T-helper 2 cell treated with Interferon-gamma antibody and Interleukin-4, amounts not matched to agents 100 ng/mL and 5 ng/mL, for 36 hours (primary cell): ENCODE results near the gene ITPR3. TPM values are rescaled to one million over a fixed set of nuclear protein-coding genes. Genes with fewer than 3 reads are reported as not detected.

Experiments used
- intact Hi-C: fragments of 100-400 bp; cut with micrococcal nuclease; formaldehyde crosslinking; loops from one replicate; pipeline ENCODE4 v1.15.1; 2023
- total RNA-seq: library from RNA; stranded (reverse); gene quantifications from 2 replicates; pipeline ENCODE4 v1.2.3, GENCODE V29; 2022

Gene ITPR3
- total RNA-seq, 1 donor from 2014 or later, result 48.9 TPM

DNA sequence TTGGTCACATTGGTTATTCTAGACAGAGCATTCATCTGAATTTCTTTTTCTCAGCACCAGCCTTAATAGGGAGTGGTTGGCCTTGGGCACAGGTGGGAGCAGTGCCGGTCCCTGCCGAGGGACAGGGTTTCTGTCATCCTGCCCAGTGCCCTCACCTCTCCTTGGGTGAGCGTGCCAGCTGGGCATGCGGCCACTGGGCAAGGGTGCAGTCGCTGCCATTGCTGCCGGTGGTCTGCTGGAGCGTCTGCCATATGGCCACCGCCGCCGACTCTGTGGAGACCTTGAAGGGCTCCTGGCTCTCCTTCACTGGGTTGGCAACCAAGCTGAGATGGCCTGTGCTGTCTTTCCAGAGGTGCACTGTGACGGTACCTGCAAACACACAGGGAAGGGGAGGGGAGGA is 106.8 kb downstream of the ITPR3 start:
- intact Hi-C loops, result no loop called here

DNA sequence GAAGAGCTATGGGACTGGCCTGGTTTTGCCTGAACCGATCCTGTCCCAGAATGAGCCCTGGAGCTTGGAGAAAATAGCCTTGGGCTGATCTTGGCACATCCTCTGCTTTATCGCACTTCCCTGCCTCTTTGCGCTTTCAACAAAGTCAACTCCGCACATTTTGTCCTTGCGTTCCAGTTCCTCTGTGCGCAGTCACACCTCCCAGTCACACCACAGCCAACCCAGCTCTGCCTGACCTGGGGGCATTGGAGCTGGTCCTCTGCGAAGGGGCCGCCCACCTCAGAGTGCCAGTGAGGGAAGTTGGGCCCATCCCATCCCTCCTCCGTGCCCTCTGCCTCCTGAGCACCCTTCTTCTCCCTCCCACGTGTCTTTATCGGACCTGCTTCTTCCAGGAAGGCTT is 107.3 kb downstream of the ITPR3 start:
- intact Hi-C loops, result no loop called here

DNA sequence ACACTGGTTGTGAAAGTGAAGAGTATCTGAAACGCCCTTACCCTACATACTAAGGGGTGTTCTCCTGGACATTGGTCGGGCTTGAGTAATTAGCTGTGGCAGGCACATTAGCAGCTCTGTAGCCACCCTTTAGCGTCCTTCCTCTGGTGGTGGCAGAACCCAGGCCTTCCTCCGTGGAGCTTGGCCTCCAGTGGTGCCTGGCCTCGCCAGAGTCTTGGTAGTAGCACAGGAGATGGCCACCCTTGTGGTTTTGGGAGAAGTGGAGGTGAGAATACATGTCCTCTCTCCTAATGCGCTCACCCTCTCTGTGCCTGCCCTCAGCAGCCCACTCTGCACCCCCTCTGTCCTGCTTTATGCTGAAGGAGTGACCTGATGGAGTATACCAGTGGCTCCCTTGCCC is 107.9 kb downstream of the ITPR3 start:
- intact Hi-C loops, result no loop called here

DNA sequence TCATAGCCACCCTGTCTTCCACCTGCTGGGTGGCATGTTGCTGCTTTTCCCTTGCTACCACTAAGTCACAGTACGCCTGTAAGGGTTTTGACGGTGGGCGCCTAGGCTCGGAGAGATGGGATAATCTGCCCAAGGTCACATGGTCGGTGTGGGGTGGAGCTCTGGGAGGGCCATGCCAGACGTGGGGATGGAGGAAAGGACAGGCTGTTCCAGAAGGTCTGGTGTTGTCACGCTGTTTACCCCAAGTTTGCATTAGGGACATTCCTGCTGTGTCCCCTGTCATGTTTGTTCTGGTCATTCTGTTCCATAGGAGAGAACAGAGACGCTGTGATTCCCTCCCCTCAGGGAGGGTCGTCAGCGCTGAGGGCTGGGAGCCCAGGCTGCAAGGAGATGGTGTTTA is 109.5 kb downstream of the ITPR3 start:
- intact Hi-C loops, result no loop called here

DNA sequence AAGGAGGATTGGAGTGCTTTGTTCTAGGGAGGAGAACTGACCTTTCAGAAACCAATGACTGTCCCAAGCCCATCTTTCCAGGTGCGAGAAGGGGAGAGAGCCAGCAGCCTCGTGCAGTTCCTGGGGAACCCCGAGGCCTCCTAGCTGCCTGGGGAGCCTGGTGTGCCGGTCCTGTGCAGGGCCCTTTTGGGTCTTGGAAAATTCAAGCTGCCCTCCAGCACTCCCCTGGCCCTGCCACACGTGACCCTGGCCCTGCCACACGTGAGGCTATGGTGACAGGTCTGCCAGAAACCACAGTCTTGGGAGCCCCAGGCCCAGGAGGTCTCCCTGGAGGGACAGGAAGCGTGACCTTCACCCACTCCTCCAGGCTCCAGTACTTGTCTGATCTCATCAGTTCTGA is 109.9 kb downstream of the ITPR3 start:
- intact Hi-C loops, result no loop called here

DNA sequence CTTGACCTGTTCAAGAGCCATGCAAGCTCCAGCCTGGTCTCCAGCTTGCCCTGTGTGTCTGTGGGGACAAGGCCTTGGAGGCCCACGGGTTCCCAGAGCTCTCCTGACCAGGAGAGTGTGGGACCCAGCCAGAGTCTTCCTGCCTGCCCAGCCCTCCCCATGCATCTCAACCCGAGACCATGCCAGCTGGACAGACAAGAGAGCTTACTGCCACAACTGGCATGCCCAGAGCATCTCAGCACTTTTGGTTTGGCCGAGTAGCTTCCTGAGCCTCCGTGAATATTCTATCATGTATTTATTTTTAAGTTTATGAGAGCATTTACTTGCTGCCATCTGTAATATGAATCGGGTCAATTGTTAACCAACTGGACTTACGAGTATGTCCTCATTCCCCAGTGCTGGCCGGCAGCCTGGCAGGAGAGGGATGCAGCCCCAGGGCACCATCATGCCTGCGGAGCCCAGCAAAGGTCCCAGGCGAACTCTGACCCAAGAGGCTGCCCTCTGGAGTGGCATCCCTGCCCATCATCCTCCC is 110.7 kb downstream of the ITPR3 start:
- intact Hi-C loops, result no loop called here

DNA sequence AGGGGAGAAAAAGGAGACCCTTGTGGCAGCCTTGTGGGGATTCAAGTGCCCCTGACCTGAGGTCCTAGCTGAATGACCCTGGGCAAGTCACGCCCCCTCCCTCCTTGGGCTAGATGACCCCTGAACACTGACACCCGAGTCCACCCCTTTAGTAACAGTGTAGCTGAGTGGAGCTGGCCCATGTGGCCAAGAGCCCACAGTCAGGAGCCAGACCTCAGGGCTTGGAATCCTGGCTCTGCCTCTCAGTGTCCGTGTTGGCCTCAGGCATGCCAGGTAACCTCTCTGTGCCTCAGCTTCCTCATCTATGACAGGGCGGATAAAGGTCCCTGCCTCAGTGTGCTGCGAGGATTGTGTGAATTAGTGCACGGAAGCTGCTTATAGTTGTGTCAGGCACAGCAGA is 111.3 kb downstream of the ITPR3 start:
- intact Hi-C loops, result no loop called here

DNA sequence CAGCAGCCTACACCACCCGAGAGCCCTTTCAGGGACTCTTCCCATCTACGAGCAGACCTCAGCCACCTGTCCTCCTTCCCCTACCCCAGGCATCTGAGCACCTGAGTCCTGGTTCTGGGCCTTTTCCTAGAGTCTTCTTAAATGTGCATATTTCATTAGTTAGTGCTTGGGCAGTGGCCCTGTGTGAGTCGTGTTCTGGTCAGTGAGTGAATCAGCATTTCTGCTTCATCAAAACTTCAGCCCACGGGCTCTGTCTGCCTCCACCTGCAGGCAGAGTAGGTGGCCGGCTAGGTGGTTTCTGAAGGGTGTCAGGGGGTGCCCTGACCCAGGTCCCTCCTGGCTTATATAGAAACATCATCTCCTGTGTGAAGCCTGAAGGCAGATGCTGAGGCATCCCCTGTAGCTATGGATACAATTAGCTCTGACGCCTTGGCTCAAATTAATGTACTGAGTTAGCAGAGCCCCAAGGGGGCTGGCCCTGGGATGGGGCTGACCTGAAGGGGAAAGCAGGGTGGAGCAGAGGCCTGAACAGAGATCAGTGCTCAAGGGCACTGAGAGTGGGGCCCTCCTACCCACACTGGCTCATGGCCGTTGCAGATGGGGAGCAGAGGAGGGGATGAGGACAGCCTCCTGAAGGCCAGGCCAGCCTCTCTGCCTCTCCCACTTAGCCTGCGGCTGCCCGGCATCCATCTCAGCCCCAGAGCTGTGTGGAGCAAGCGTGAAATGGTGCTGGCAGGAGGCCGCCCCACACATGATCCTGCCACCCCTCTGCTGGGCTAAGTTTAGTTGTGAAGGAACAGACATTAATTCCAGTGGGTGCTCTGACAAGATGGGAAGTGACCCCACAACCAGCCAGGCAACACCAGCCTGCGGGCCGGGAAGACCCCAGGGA is 111.9 kb downstream of the ITPR3 start:
- intact Hi-C loops, result no loop called here

DNA sequence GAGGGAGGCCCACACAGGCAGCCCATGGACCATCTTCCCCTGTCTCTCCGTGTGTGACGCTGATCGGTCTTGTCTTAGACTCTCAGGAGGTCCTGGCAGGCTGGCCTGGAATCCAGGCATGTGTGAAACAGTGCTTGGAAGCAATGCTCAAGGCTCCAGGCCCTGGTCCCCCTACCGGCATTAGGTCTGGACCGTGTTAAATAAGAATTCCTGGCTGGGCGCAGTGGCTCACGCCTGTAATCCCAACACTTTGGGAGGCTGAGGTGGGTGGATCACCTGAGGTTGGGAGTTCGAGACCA is 112.5 kb downstream of the ITPR3 start:
- intact Hi-C loops, result no loop called here

DNA sequence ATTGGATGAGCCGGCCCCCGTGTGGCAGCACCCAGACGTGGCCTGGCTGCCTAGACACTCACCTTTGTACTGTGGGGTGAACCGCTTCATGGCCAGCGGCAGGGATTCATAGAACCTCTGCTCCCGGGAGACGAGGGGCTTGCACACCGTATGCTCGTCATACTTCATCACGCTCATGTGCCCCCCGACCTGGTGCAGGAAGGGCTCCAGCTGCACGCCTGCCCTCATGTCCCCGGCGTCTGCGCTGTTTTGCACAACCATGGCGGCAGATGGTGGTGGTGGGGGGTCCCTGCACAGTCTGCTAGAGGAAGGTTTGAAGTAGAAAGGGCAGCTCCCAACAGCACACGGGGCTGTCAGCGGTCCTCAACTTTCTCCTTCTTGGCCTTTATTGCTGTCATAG is 114.1 kb downstream of the ITPR3 start:
- intact Hi-C loops, result no loop called here

DNA sequence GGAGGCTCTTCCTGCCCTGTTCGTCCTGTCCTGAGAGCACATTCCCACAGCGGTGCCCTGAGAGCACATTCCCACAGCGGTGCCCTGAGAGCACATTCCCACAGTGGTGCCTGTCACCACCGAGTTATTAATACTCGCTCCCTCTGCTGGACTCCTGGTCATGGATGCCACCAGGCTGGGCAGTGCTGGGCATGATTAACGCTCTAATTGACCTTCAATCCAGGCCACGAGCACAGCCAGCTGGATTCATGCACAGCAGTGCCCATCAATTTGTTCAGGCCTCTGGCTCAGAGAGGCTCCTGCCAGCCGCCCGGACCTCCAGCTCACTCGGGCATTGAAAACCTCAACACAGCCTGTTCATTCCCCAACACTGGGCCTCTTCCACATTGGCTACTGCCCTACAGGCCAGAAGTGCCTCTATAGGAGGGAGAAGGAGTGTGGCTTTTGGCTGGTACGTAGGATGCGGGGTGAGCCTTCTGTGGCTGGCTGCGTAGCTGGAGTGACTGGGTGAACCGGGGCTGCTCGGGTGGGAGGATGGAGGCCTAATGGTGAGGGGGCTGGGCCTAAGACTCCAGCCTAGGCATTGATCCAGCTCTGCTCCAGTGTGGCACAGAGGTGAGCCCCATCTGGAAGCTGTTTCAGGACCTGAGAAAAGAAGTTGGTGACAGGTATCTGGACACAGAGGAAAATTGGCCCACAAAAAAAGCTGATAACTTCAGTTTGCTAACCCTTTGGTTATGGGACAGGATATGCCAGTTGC is 116.3 kb downstream of the ITPR3 start:
- intact Hi-C loops, result no loop called here

DNA sequence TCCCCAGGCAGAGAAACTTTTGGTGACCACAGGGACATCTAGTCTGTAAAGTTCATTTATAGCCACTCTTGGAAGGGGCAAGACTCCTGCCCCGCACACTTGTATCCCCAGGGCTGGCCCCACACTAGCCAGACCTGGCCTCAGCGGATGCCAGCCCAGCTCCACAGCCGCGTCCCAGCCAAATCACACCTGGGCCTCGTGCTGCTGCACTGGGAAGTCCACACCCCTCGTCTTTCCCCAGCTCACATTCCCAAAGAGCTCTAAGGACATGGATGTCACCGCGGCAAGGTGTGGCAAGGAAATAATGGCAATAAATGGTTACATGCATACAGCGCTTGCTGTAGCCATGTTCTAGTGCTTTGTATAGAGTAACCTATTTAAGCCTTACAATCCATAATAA is 117.0 kb downstream of the ITPR3 start:
- intact Hi-C loops, result no loop called here

DNA sequence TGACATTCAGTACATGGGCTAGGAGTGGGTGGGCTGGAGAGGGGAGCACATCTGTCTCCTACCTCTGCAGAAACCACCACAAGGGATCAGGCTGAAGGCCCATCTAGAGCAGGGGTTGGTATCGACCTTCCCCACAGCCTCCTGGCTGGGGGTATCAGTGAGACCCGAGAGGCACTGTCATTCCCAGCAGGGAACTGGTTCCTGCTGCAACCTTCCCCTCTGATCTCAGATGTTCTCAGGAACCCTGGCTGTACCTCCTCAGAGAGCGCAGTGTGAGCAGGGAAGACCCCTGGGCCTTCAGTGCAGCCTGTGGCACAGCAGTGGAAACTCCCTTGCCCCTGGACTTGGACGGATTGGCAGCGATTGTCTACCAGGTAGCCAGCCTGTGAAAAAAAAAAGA is 117.8 kb downstream of the ITPR3 start:
- intact Hi-C loops, result no loop called here

DNA sequence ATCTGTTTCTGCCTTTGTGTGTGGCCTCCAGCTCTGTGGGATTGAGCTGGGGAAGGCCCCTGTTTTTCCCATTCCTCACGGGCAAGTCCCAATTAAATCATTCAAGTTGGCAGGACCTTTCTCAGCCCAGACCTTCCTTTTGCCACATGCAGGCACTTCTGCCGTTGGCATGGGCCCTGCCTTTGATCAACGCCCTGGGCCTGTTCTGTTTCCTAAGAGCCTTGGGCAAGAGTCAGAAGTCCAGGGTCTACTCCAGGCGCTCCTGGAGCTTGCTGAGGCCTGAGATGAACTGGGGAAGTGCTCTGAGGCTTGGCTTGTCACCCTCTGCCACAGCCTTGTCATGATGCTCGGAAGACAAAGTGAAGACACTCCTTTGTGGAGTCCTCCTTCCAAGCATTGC is 118.4 kb downstream of the ITPR3 start:
- intact Hi-C loops, result no loop called here

DNA sequence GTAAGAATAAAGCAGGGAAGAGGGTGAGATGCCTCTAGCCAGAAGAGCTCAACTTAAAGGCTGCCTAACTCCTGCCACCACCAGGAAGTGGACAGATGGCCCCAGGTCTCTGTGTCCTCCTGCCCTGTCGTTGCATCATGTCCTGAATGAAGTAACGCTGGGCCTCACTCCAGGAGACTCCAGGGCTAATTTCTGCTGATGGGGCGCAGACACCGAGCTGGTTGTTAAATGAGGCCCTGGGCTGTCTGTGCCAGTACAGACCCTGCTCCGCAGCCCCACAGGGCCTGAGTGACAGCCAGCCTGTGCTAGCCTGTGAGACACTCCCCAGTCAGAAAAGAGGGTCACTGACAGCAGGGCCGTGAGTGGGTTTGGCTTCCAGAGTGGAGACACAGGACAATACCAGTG is 119.1 kb downstream of the ITPR3 start:
- intact Hi-C loops, result no loop called here

DNA sequence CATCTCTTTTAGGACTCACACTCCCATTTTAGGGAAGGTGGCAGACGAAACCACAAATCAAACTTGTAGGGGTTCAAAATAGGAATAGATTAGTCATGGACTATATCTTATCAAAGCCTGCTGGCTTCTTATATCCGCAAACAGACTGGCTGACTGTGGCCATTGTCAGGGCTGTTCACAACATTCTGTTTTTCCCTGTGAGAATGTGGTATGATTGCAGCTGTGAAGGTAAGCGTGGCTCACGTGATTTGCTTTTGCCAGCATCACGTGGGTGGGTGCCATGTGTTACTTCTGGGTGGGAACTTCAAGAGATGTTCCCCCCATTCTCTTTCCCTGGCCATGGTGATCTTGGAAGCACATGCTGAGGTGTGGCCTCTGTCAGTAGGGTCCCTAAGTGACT is 119.7 kb downstream of the ITPR3 start:
- intact Hi-C loops, result no loop called here

DNA sequence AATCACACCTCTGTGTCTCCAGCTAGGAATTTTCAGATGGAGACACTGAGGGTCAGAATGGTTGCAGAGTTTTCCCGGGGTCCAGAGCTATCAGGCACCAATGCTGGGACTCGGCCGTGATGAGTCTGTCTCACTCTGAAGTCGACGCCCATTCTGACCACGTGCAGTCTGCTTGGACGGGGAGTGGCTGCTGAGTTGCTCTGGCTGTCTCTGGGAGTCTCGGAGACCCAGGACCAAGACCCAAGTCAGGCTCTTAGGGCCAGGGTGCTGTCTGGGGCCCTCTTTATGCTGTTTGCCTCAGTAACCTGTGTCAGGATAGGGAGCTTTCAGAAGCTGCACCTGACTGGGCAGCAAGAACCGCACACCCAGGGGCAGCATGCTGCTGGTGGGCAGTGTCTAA is 121.0 kb downstream of the ITPR3 start:
- intact Hi-C loops, result no loop called here

DNA sequence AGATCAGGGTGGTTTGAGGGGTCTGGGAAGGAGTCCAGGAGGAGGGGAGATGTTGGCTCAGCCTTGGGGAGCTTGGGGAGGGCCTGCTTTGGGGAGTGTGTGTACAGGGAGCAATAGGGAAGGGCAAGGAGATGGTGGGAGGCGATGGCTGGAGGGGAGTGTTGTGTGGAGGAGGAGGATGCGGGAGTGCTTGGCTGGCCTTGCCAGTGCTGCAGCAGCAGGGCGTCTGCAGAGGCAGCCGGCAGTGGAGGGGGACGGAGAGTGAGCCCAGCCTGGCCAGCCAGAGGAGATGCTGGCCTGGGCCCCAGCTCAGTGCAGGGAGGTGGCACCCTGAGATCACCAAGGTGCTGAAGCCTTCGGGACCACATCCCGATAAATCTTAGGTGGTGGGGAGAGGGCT is 121.7 kb downstream of the ITPR3 start:
- intact Hi-C loops, result no loop called here

DNA sequence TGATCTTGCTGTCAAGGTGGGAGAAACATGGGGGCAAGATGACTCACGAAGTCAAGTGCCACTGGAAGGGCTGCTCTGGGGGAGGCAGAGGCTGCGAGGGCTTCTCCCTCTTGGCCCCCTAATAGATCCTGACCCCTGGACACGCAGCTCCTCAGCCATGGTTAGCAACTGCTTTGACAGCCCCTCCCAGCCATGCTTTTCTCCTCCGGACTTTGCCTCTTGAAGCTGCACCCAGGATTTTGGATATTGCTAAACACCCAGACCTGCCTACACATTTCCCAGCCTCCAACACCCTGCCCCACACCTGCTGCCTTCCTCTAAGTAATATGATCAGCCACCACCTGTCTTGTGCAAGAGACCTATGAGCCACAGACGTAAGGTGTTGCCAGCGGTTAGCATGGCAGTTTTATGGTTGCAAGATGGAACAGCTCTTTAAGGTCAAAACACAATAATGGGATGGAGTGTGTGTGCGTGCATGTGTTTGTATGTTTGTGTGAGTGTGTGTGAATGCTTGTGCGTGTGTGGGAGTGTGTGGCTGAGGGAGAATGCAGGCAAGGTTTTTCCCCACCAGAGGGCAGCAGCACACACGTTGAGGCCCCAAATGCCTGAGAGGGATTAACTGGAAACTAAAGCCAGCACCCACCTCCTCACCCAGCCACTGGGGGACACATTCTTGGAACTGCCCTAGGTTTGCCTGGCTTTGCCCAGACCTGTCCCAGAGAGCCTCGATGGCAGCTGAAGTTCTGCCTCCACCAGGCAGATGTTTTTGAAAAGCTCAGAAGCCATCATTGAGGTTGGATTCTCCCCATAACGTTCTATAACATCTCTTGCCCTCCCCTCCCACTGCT is 123.1 kb downstream of the ITPR3 start:
- intact Hi-C loops, result loop anchor here (1.0 kb wide), 1 partner anchor 33 kb away; the partner anchor contains the start of gene UQCC2

DNA sequence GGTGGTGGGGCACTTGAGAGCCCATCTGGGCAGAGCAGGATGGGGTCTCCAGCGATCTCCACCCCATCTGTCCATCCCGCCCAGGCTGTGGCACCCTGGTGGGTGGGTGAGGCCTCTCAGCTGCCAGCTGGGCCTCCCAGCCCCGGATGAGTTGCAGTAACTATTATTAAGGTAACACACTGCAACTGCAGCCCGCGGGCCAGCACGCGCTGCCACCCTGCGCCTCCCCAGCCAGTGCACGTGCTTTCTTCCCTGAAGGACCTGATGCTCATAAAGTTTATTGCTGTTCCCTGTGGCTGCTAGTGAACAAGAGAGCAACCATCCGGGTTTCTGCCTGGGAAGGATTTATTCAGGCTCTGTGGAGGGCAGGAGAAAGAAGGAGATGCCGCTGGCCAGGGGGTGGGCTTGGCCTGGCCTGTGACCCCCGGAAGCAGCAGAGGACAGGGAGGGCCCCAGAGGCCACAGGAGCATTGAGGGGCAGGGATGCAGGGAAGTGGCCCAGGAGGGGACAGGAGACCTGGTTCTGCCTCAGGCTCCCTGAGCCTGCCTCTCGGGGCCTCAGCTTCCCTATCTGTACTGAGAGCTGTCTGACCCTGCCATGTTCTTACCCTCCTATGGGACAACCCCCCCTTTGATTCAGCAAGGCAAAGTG is 123.9 kb downstream of the ITPR3 start:
- intact Hi-C loops, result loop anchor here (1.0 kb wide), 1 partner anchor 34 kb away; the partner anchor contains the start of gene UQCC2

DNA sequence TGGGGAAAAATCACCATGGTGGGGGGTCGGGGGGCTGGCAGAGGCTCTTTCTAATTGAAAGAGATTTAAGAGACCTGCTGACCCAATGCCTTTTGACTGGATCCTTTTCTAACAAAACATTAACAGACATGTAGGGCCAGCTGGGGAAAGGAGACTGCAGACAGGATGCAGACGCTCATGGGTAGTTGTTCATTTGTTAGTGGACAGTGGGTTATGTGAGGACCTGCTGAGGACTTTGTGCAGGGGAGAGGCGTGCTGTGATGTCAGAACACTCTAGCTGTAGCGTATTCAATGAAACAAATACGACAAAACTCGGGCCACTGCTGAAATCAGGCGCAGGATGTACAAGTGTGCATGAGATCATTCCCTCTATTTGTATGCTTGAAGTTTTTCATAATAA is 124.4 kb downstream of the ITPR3 start:
- intact Hi-C loops, result no loop called here
